Activated T-cell treated with anti-CD3 and anti-CD28 coated beads, Interleukin-2, amount 50 U/mL, for 72 hours (primary cell): Measurements from ENCODE around the gene TGFA. TPM values are rescaled to one million over a fixed set of nuclear protein-coding genes. Genes with fewer than 3 reads are reported as not detected.

Source experiments
- ATAC-seq, 2 donors: fragments of 150-1000 bp; cut with Tn5 transposase; replicated peaks in 1 of 2; 2 replicates each; pipeline ENCODE4 v1.10.0; 2021; ENCODE audit warnings: moderate library complexity in 2 of 2, mild to moderate bottlenecking in 1 of 2
- DNase-seq, 2 donors: peaks; one replicate each; pipeline ENCODE4 v3.0.0; 2021 to 2022; ENCODE audit warnings: mixed read lengths in 1 of 2
- H3K27ac Mint-ChIP-seq: one replicate; pipeline ENCODE4 v1.8.0; 2022; ENCODE audit warnings: mild to moderate bottlenecking, moderate library complexity, mixed read lengths
- H3K27me3 Mint-ChIP-seq: one replicate; pipeline ENCODE4 v1.8.0; 2022; ENCODE audit warnings: low read depth, mixed read lengths
- H3K36me3 Mint-ChIP-seq, 2 donors: one replicate each; pipeline ENCODE4 v1.8.0; 2022; ENCODE audit warnings: mixed read lengths in 2 of 2, mild to moderate bottlenecking in 1 of 2; ENCODE audit not compliant: insufficient read depth in 2 of 2
- H3K4me1 Mint-ChIP-seq: one replicate; pipeline ENCODE4 v1.8.0; 2022; ENCODE audit warnings: low read depth, mixed read lengths
- H3K4me3 Mint-ChIP-seq, 2 donors: one replicate each; pipeline ENCODE4 v1.8.0; 2022; ENCODE audit warnings: mild to moderate bottlenecking in 2 of 2, mixed read lengths in 2 of 2, moderate library complexity in 2 of 2
- H3K9me3 Mint-ChIP-seq, 2 donors: one replicate each; pipeline ENCODE4 v1.8.0; 2022; ENCODE audit warnings: mixed read lengths in 2 of 2
- total RNA-seq, 2 donors: library from RNA; stranded (reverse); gene quantifications; one replicate each; pipeline ENCODE4 v1.2.3, GENCODE V29; 2022

Gene TGFA
- total RNA-seq, result 1 to 10 TPM; 2.5 TPM

- ATAC-seq, result peak; percentile 85 to 87
- Mint-ChIP-seq H3K4me1 (peaks cover 28% of the 10 kb centered on the region), H3K36me3 (no peaks in the 10 kb centered on the region), H3K27ac (peak within 1 kb of the TSS; percentile 73), H3K27me3 (peaks cover 31% of the 10 kb centered on the region), H3K4me3 (peak within 1 kb of the TSS; percentile 95 to 96), H3K9me3 (no peaks in the 10 kb centered on the region)
- DNase-seq, result peak; percentile 83 to 84
Observed at GRCh38 chr2:70553584-70554337, at the start of gene TGFA. Gene TGFA (minus strand): TSS chr2:70553826. CDS start chr2:70553767, 59 bp downstream.

- Mint-ChIP-seq H3K27me3 (peaks cover 7% of the 10 kb centered on the region), H3K4me3 (no peak overlapping the region), H3K9me3 (no peaks in the 10 kb centered on the region), H3K27ac (peak overlapping the region; percentile 31), H3K36me3 (no peaks in the 10 kb centered on the region), H3K4me1 (no peaks in the 10 kb centered on the region)
- DNase-seq, result no peak
- ATAC-seq, result no peak
Observed at GRCh38 chr2:70603066-70603465, 49.4 kb upstream of the TGFA start.

DNA sequence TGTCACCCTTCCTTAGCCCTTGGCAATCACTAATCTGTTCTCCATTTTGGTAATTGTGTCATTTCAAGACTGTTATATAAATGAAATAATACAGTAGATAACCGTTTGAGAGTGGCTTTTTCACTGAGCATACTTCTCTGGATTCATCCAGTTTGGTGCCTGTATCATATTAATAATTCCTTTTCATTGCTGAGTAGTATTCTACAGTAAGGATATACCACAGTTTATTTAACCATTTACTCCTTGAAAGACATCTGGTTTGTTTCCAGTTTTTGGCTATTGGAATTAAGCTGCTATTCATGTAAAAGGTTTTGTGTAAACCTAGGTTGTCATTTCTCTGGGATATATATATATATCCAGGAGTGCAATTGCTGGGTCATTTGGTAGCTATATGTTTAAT is 44.6 kb upstream of the TGFA start:
- Mint-ChIP-seq H3K36me3 (no peaks in the 10 kb centered on the region), H3K9me3 (no peaks in the 10 kb centered on the region), H3K4me3 (no peak overlapping the region), H3K4me1 (peaks cover 8% of the 10 kb centered on the region), H3K27ac (no peak overlapping the region), H3K27me3 (peaks cover 7% of the 10 kb centered on the region)
- no peak for DNase-seq
- ATAC-seq, result no peak

DNA sequence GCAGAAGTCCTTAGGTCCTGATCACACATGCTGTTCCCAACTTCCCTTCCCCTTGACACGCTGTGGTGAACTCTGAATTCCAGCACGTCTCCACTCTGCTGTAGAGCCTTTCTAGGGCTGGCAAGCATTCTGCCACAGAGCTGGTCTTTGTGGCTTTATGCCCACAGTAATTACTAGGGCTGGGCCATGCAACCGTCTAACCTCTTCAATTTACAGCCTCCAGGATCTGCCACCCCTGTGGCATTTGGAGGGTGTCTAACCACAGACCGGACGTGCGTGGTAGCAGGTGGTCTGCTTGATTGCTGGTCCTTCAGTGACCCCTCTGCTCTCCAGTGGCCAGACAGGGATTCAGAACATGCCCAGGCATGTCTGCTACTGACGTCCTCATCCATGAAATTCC is 43.1 kb upstream of the TGFA start:
- DNase-seq (no peak), ATAC-seq (no peak)
- Mint-ChIP-seq H3K4me3 (no peak overlapping the region), H3K9me3 (no peaks in the 10 kb centered on the region), H3K27me3 (peaks cover 2% of the 10 kb centered on the region), H3K36me3 (no peaks in the 10 kb centered on the region), H3K27ac (no peak overlapping the region), H3K4me1 (peaks cover 8% of the 10 kb centered on the region)

GRCh38 chr2:70596293-70596692 is 42.7 kb upstream of the TGFA start:
- peak; percentile 30 to 51 for ATAC-seq
- H3K4me3 Mint-ChIP-seq, result no peak overlapping the region
- H3K27me3 Mint-ChIP-seq, result no peaks in the 10 kb centered on the region
- peaks cover 8% of the 10 kb centered on the region for H3K4me1 Mint-ChIP-seq
- H3K27ac Mint-ChIP-seq, result no peak overlapping the region
- H3K9me3 Mint-ChIP-seq, result no peaks in the 10 kb centered on the region
- H3K36me3 Mint-ChIP-seq, result no peaks in the 10 kb centered on the region
- DNase-seq, result peak in 1 of 2 donors; percentile 10

DNA sequence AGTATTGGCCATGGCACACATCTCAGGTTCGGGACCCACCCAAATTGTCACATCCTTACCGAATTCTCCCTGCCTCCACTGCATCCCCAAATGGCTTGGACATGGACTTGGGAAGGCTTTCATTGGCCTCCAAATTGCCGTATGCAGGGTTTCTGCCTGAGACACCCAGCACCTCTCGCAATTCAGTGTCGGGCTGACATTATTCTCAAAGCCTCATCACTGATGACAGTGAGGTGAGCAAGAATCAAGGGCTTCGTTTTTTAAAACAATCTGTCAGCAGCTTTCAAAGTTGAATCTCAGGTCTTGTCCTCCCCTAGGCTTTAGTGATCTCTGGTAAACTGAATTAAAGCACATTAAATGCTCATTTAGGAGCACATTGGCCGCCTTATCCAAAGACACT is 29.5 kb upstream of the TGFA start:
- no peaks in the 10 kb centered on the region for H3K36me3 Mint-ChIP-seq
- no peak overlapping the region for H3K27ac Mint-ChIP-seq

DNA sequence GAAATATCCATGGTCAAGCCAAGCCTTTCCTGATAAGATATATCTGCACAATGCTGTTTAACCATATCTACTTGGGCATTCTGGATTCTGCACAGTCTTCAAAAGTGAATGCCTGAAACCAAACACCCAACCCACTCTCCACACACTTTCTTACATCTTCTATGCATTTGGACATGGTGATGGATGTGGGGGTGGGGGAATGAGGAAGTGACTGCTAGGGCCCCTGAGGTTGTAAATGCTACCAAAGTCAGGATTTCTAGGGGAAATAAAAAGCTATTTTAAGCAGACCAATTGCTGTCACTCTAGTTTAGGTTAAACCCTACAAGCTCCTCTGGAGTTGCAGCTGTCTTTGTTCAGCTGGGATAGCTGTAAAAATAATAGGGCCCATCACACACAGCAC is 26.7 kb upstream of the TGFA start:
- H3K9me3 Mint-ChIP-seq, result no peaks in the 10 kb centered on the region
- H3K27ac Mint-ChIP-seq, result no peak overlapping the region
- DNase-seq, result no peak
- H3K4me3 Mint-ChIP-seq, result no peak overlapping the region
- no peak for ATAC-seq
- H3K27me3 Mint-ChIP-seq, result no peaks in the 10 kb centered on the region
- H3K4me1 Mint-ChIP-seq, result peaks cover 6% of the 10 kb centered on the region
- H3K36me3 Mint-ChIP-seq, result no peaks in the 10 kb centered on the region

More for the DNA sequence above, 29.5 kb upstream of the TGFA start:
- DNase-seq (no peak), ATAC-seq (no peak)
- no peak overlapping the region for H3K4me3 Mint-ChIP-seq
- H3K9me3 Mint-ChIP-seq, result no peaks in the 10 kb centered on the region
- H3K4me1 Mint-ChIP-seq, result peaks cover 6% of the 10 kb centered on the region
- H3K27me3 Mint-ChIP-seq, result no peaks in the 10 kb centered on the region

DNA sequence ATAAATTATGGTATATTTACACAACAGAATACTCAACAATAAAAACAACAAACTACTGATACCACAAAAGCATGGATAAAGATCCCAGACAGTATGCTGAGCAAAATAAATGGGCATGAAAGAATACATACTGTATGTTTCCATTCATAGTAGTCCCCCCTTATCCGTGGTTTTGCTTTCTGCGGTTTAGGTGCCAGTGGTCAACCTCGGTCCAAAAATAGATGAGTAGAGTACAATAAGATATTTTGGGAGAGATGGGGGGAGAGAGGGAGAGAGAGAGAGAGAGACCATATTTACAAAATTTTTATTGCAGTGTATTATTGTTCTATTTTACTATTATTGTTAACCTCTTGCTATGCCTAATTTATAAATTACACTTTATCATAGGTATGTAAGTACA is 21.0 kb upstream of the TGFA start:
- ATAC-seq (no peak), DNase-seq (no peak)
- Mint-ChIP-seq H3K27ac (no peak overlapping the region), H3K36me3 (no peaks in the 10 kb centered on the region), H3K4me1 (no peaks in the 10 kb centered on the region), H3K27me3 (peaks cover 19% of the 10 kb centered on the region), H3K9me3 (no peaks in the 10 kb centered on the region), H3K4me3 (no peak overlapping the region)

DNA sequence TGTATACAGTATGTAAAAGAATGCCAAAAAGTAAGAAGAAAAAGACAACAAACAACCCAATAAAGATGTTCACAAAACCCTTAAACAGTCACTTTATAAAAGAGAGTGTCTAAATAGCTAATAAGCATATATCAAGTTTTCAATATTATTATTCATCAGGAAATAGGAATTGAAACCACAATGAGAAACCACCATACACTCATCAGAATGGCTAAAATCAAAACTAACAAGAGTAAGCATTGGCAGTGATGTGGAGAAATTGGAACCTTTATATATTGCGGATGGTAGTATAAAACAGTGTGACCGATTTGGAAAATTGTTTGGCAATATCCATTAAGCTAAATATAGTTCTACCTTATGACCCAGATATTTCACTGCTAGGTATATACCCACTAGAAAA is 20.5 kb upstream of the TGFA start:
- Mint-ChIP-seq H3K36me3 (no peaks in the 10 kb centered on the region), H3K27ac (no peak overlapping the region), H3K4me3 (no peak overlapping the region), H3K4me1 (no peaks in the 10 kb centered on the region), H3K9me3 (no peaks in the 10 kb centered on the region), H3K27me3 (peaks cover 19% of the 10 kb centered on the region)
- ATAC-seq (no peak), DNase-seq (no peak)

DNA sequence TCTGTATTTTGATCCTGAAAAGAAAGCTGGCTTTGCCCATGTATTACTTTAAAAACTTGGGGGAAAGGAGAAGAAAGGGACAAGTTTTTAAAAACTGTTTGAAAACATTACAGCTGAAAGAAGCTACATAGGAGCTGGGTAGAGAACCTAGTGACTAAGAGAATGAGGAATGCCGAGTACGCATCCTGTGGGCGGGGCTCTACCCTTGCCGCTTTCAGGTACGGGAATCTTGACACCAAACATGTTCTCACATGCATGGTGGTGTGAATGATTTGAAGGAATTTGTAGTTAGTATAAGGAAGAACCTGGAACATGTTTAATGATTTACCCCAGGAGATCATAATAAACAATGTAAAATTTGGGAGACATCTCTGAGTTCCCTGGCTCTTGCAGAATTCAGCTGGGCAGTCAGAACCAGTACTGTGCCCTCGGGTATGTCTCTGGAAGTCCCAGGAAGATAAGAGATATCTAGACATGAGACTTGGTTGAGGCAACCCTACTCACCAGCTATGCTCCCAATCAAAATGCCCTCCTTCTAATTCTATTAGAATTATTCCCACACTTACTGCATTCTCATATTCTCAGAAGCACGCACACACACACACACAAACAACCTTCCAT is 16.5 kb upstream of the TGFA start:
- H3K4me3 Mint-ChIP-seq, result no peak overlapping the region
- DNase-seq (no peak), ATAC-seq (no peak)
- peaks cover 19% of the 10 kb centered on the region for H3K27me3 Mint-ChIP-seq
- H3K36me3 Mint-ChIP-seq, result no peaks in the 10 kb centered on the region
- no peaks in the 10 kb centered on the region for H3K4me1 Mint-ChIP-seq
- H3K9me3 Mint-ChIP-seq, result no peaks in the 10 kb centered on the region
- no peak overlapping the region for H3K27ac Mint-ChIP-seq

- Mint-ChIP-seq H3K27me3 (peaks cover 17% of the 10 kb centered on the region), H3K4me3 (no peak overlapping the region), H3K27ac (no peak overlapping the region), H3K4me1 (no peaks in the 10 kb centered on the region), H3K9me3 (no peaks in the 10 kb centered on the region), H3K36me3 (no peaks in the 10 kb centered on the region)
- ATAC-seq (no peak), DNase-seq (no peak)
Observed at GRCh38 chr2:70569559-70569958, 15.9 kb upstream of the TGFA start.

DNA sequence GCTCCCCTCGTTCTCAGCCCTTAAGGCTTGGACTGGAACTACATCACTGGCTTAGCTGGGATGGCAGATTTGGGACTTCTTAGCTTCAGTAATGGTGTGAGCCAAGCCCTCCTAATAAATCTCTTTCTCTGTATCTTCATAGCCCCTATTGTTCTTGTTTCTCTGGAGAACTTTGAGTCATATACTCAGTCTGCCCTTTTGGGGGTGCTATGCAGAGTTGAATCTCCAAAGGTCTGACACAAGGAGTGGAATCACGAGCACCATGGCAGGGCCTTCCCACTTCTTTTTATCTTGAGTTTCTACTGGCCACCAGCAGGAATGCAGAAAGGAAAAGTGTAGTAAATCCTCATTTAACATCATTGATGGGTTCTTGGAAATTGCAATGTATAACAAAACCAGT is 13.3 kb upstream of the TGFA start:
- H3K27ac Mint-ChIP-seq, result no peak overlapping the region
- no peak overlapping the region for H3K4me3 Mint-ChIP-seq
- no peaks in the 10 kb centered on the region for H3K27me3 Mint-ChIP-seq
- DNase-seq (no peak), ATAC-seq (no peak)
- no peaks in the 10 kb centered on the region for H3K36me3 Mint-ChIP-seq
- H3K4me1 Mint-ChIP-seq, result no peaks in the 10 kb centered on the region
- no peaks in the 10 kb centered on the region for H3K9me3 Mint-ChIP-seq

DNA sequence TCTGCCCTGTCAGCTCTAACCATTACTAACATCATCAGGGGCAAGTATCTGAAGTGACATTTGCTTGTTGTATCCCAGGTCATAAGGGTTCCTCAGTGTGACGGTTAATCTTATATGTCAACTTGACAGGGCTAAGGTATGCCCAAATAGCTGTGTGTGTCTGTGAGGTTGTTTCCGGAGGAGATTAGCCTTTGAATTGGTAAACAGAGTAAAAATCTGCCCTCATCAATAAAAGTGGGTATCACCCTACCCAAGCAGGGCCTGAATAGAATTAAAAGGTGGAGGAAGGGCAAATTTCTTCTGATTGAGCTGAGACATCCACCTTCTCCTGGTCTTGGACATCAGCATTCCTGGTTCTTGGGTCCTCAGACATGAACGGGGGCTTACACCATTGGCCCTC is 12.8 kb upstream of the TGFA start:
- H3K4me3 Mint-ChIP-seq, result no peak overlapping the region
- no peaks in the 10 kb centered on the region for H3K27me3 Mint-ChIP-seq
- no peaks in the 10 kb centered on the region for H3K36me3 Mint-ChIP-seq
- no peaks in the 10 kb centered on the region for H3K9me3 Mint-ChIP-seq
- H3K27ac Mint-ChIP-seq, result no peak overlapping the region
- no peak for ATAC-seq
- H3K4me1 Mint-ChIP-seq, result no peaks in the 10 kb centered on the region
- no peak for DNase-seq
